HG03354 (cell line): ENCODE results near the gene PATL1.

ENCODE experiments used
- ATAC-seq: cut with Tn5 transposase; IDR thresholded peaks from one replicate; pipeline ENCODE4 v1.9.1; 2021; ENCODE audit warnings: mild to moderate bottlenecking; ENCODE audit not compliant: unreplicated experiment, poor library complexity, severe bottlenecking

The PATL1 gene

GRCh38 chr11:59617876-59618275, 51.0 kb downstream of the PATL1 start:
- no peak for ATAC-seq

DNA sequence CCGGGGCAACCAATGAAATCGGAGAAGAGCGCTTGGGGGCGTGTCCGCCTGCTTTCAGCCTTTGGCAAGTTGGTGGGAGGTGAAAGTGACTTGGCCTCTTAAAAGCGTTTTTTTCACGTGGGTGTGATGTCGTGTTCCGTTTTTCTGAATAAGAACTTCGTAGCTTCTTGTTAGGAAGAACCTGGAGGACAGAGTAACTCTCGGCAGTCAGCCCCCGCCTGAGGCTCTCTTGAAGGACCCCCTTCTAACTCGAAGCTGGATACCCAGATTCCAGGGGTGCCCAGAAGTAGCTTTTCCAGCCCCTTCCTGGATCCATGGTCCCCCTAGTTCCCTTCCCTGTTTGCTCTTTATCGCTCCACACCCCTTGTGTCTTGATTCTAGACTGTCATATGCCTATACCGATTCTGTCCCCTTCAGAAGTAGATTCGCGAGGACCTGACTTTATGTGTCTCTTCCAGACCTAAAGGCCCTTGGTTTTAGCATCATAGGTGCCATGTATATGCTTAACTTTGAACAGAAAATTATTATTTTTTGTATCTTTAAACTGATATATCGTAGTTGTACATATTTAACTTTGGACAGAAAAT, 52.3 kb downstream of the PATL1 start:
- ATAC-seq = no peak

DNA sequence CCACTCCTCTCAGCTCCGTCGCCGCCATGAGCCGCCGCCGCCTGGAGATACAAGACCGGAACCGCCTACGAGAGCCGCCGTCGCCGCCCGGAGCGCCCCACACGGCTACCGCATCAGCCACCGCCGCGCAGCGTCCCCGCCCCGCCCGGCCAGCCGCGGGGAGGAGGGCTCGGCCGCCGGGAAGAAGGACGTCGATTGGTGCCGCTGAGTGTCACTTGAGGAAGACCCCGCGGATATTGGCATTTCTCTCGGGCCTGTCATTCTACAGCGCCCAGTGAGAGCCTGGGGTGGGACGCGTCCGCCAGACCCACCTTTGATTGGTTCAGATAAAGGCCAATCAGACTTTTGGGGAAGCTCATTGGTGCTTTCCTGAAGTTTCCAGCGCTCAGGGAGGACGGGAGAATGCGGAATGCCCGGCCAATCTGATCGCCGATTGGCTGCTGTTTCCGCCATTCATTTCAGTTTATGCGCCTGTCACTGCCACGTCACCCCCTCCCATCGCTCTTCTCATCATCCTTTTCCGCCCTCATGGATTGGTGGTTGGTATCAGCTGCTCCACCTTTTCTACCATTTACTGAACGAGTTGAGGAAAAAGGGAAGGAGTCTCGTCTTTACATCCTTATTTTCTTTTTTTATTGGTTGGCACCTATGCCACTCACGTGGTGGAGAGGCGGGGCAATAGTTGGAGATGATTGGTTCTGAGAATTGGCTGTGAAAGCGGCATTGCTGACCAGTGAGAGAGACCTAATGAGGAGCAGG, 53.0 kb downstream of the PATL1 start, which contains the start of gene OSBP:
Gene OSBP, minus strand, starts transcription at position 138 of the 759 bp plus-strand sequence. Its CDS starts 110 bp downstream, at position 28.
- peak; percentile 91 for ATAC-seq

- ATAC-seq = peak; percentile 24
Measured at GRCh38 chr11:59615120-59615636, 53.7 kb downstream of the PATL1 start.

GRCh38 chr11:59614277-59615119, 54.3 kb downstream of the PATL1 start:
- no peak for ATAC-seq

DNA sequence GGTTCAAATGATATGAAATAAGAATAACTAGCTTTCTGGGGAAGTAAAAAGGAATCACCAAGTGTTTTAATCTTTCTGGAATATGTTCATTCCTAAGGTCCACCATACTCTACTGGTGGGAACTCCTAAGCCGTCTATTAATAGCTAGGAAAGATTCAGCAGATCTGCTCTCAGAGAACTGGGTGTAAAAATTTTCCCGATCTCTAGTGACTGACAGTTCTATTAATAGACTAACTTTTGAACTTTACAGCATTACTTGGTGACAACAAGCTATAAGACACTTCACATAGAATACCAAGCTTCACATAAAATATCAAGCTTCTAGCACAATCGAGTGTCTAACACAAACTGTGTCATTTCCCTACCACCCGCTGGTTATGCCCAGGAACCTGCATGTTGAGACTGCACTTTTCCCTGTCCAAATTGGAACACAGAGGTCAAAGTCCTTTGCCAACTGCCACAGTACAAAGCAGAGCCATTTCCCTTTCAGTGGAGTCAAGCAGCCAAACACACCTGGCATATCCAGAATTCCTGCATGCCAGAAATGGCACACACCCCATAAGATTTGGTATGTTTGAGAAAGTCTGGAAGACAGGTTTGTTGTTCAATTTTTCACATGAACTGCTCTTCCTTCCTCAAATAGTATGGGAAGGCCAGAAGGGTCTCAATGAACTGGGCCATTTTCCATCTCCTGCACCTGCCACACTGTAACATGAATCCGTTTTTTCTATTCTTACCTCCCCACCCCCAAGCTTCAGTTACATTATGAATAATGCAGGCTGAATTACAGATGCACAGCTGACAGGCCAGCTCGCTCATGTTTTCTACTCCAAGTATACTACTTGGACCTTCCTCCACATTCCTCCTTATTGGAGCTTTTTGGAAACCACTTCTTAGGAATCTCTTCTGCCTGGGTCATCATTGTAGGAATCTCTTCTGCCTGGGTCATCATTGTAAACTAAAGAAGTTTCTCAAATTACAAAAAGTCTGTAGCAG, 57.0 kb downstream of the PATL1 start:
- no peak for ATAC-seq

GRCh38 chr11:59610289-59610688, 58.5 kb downstream of the PATL1 start:
- ATAC-seq = no peak

- no peak for ATAC-seq
Measured at GRCh38 chr11:59607703-59608454, 61.0 kb downstream of the PATL1 start.

- ATAC-seq = no peak
Measured at GRCh38 chr11:59602432-59602831, 66.4 kb downstream of the PATL1 start.

GRCh38 chr11:59601788-59602187, 67.0 kb downstream of the PATL1 start:
- no peak for ATAC-seq

DNA sequence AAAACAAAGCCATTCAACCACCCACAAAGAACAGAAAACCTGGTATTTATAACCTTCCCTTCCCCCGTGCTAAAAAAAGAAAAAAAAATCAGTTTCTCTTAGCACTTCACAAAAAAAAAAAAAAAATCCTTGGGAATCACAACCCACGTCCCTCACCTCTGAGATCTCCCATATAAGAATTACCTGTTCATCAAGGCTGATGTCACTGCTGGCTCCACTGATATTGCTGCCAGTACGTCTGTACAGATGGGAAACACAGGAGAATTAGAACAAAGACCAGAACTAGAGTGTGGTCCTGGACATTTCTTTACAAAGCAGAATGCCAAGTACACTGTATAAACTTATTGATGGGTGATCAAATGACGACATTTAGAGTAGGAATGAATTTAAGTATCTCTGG, 68.2 kb downstream of the PATL1 start:
- no peak for ATAC-seq

- no peak for ATAC-seq
Measured at GRCh38 chr11:59600234-59600633, 68.6 kb downstream of the PATL1 start.

DNA sequence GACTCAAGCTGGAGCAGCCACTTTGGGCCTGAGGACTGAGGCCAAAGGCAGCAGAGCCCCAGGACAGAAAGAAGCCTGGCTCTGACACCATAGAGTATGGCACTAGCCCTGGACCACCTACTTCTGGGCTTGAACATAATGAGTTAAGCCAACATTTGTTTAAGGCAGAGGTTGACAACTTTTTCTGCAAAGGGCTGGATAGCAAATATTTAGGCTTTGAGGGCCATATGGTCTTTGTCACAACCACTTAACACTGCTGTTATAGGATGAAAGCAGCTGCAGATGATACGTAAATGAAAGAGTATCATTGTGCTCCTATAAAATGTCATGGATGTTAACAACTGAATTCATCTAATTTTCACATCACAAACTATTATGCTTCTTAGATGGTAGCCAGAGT, 69.9 kb downstream of the PATL1 start:
- ATAC-seq = no peak
